OCI-LY7 (cell line): ENCODE measurements around the gene KYNU. TPM values are rescaled to one million over a fixed set of nuclear protein-coding genes. Genes with fewer than 3 reads are reported as not detected.

Source experiments
- BruUV-seq: library from RNA; stranded (reverse); fragments of 400-500 nt; replicated peaks from 2 replicates; lab custom pipeline; 2021; lab: Mats Ljungman, UMichigan
- CTCF ChIA-PET: fragments of 300-600 bp; sonication (Branson Sonifier 250); formaldehyde crosslinking; loops from one replicate; lab custom pipeline; 2022; ENCODE audit warnings: antibody characterized with exemption; ENCODE audit not compliant: unreplicated experiment; lab: Charles Lee
- POLR2A ChIA-PET: fragments of 300-600 bp; sonication (Branson Sonifier 250); formaldehyde crosslinking; loops from one replicate; lab custom pipeline; 2022; ENCODE audit warnings: antibody characterized with exemption; lab: Charles Lee
- DNase-seq: peaks from one replicate; pipeline ENCODE4 v3.0.0-alpha.2; 2015; ENCODE audit warnings: low spot score
- H2AFZ ChIP-seq: fragments of 200-600 bp; sonication (generic), shearing (Covaris generic); 2 replicates; pipeline ENCODE4 v1.6.1; 2014; ENCODE audit warnings: mild to moderate bottlenecking, antibody characterized with exemption, low read length, moderate library complexity
- H3K27ac ChIP-seq: fragments of 200-600 bp; sonication (generic); 2 replicates; pipeline ENCODE4 v1.5.1; 2014; ENCODE audit warnings: mixed run types, low read depth, mild to moderate bottlenecking, moderate library complexity, low read length, inconsistent platforms; ENCODE audit not compliant: poor library complexity, severe bottlenecking
- H3K36me3 ChIP-seq: fragments of 200-600 bp; sonication (generic); 2 replicates; pipeline ENCODE4 v1.6.1; 2014; ENCODE audit warnings: mild to moderate bottlenecking, antibody characterized with exemption, low read length, moderate library complexity, mixed read lengths; ENCODE audit not compliant: insufficient read depth
- H3K4me1 ChIP-seq: fragments of 200-600 bp; sonication (generic); 2 replicates; pipeline ENCODE4 v1.5.1; 2014; ENCODE audit warnings: mild to moderate bottlenecking, low read length; ENCODE audit not compliant: insufficient read depth, poor library complexity, severe bottlenecking
- H3K4me2 ChIP-seq: fragments of 200-600 bp; sonication (generic); 2 replicates; pipeline ENCODE4 v1.6.1; 2014; ENCODE audit warnings: mild to moderate bottlenecking, low read length
- H3K4me3 ChIP-seq: fragments of 200-600 bp; sonication (generic); 2 replicates; pipeline ENCODE4 v1.5.1; 2014; ENCODE audit warnings: mild to moderate bottlenecking, low read depth, low read length; ENCODE audit not compliant: poor library complexity, severe bottlenecking
- H3K79me2 ChIP-seq: fragments of 200-600 bp; sonication (generic); 2 replicates; pipeline ENCODE4 v1.6.1; 2016; ENCODE audit warnings: low read depth, mild to moderate bottlenecking, low read length, moderate library complexity, mixed read lengths; ENCODE audit not compliant: insufficient read depth
- H3K9me2 ChIP-seq: fragments of 200-600 bp; sonication (generic); 2 replicates; pipeline ENCODE4 v1.6.1; 2016; ENCODE audit warnings: mild to moderate bottlenecking, low read length, mixed read lengths; ENCODE audit not compliant: insufficient read depth
- H3K9me3 ChIP-seq: fragments of 200-600 bp; sonication (generic); 2 replicates; pipeline ENCODE4 v1.6.1; 2014; ENCODE audit warnings: mild to moderate bottlenecking, mixed run types, low read length, mixed read lengths
- H4K20me1 ChIP-seq: fragments of 200-600 bp; sonication (generic); 2 replicates; pipeline ENCODE4 v1.6.1; 2014; ENCODE audit warnings: mild to moderate bottlenecking, antibody characterized with exemption, low read length, moderate library complexity, mixed read lengths; ENCODE audit not compliant: insufficient read depth
- EZH2phosphoT487 ChIP-seq: fragments of 200-600 bp; sonication (generic); IDR thresholded peaks from 2 replicates; pipeline ENCODE4 v1.6.1; 2018; ENCODE audit warnings: low read depth, borderline replicate concordance, mild to moderate bottlenecking, mixed run types, antibody characterized with exemption, low read length, moderate library complexity, mixed read lengths
- intact Hi-C: fragments of 100-400 bp; cut with micrococcal nuclease; formaldehyde crosslinking; loops from one replicate; pipeline ENCODE4 v1.10.0; 2022; ENCODE audit not compliant: unreplicated experiment
- total RNA-seq, 2 experiments: library from RNA; depleted of rRNA in 1 of 2; stranded (reverse); fragments of >200 nt in 1 of 2; shearing (Covaris generic) in 1 of 2; gene quantifications; 2 replicates each; pipeline ENCODE4 v1.2.3, GENCODE V29; 2014 to 2022
- TF ChIP-seq, protein P1 (sequence below): fragments of 200-600 bp; sonication (generic); conservative IDR thresholded peaks from 2 replicates; pipeline ENCODE4 v1.5.1; 2014; ENCODE audit warnings: mild to moderate bottlenecking, antibody characterized with exemption, low read length, moderate library complexity, mixed read lengths

KYNU gene
- total RNA-seq, 2 experiments from 2014 or later: 0.27 TPM; not detected in 1

DNA sequence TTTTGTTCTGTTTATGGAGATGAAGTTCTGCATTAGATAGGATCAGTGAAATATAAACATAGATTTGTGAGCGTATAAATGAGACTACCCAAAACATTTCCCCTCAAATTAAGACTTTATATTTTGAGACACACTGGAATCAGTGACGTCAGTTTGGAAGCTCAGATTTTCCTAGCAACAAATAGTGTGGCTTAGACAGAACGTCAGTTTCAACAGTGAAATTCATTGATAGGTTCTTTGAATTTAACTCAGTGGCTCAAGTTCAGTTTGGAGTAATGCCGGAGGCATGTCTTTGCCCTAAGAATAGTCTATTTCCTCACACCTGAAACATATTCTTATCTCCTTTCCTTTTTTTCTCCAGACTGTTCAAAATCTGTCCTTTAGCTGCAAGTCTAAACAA is 138.2 kb downstream of the KYNU start:
- TF ChIP-seq EZH2phosphoT487: no peak
- TF ChIP-seq, protein P1, sequence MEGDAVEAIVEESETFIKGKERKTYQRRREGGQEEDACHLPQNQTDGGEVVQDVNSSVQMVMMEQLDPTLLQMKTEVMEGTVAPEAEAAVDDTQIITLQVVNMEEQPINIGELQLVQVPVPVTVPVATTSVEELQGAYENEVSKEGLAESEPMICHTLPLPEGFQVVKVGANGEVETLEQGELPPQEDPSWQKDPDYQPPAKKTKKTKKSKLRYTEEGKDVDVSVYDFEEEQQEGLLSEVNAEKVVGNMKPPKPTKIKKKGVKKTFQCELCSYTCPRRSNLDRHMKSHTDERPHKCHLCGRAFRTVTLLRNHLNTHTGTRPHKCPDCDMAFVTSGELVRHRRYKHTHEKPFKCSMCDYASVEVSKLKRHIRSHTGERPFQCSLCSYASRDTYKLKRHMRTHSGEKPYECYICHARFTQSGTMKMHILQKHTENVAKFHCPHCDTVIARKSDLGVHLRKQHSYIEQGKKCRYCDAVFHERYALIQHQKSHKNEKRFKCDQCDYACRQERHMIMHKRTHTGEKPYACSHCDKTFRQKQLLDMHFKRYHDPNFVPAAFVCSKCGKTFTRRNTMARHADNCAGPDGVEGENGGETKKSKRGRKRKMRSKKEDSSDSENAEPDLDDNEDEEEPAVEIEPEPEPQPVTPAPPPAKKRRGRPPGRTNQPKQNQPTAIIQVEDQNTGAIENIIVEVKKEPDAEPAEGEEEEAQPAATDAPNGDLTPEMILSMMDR: no peak
- CTCF ChIA-PET: no interaction called here
- H3K4me1 ChIP-seq: no peaks in the 10 kb centered on the region
- H2AFZ ChIP-seq: no peak overlapping the region
- no peaks in the 10 kb centered on the region for H3K9me2 ChIP-seq
- H3K79me2 ChIP-seq: no peaks in the 10 kb centered on the region
- H4K20me1 ChIP-seq: no peaks in the 10 kb centered on the region
- POLR2A ChIA-PET: no interaction called here
- H3K36me3 ChIP-seq: no peaks in the 10 kb centered on the region
- no peak for DNase-seq
- no TSS peak for BruUV-seq
- intact Hi-C loops: no loop called here
- H3K27ac ChIP-seq: no peak overlapping the region
- H3K4me2 ChIP-seq: no peak overlapping the region
- no peaks in the 10 kb centered on the region for H3K9me3 ChIP-seq
- no peak overlapping the region for H3K4me3 ChIP-seq

DNA sequence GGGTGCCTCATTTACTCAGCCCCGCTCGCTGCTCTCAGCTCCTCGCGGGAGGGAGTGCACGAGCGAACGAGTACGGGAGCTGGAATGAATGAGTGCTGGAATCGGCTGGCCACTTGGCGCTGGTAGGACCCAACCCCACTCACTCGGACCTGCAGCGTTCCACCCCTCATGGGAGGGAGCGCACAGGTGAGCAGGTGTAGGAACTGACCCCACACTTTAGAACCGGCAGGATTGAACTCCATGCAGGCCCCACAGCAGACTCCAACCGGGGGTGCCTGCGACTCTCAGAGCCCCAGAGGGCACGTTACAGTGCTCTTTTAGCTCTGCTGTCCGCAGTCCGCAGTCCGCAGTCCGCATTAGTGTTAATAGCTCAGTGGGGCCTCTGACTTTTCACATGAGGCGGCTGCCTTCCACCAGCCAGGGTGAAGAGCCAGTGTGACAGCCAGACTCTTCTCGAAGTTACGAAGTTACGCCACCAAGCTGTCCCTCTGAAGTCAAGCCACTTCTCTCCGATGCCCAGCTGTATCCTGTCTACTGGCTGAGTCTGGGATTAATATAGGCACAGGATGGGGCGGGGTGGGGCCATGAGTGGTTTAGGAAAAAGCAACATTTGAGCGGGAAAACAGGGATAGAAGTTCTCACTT is 149.1 kb downstream of the KYNU start:
- Histone ChIP-seq H3K4me3 (no peak overlapping the region), H3K36me3 (no peaks in the 10 kb centered on the region), H4K20me1 (no peaks in the 10 kb centered on the region), H3K9me3 (no peaks in the 10 kb centered on the region), H3K79me2 (no peaks in the 10 kb centered on the region), H3K4me1 (no peaks in the 10 kb centered on the region), H3K9me2 (no peaks in the 10 kb centered on the region), H3K27ac (no peak overlapping the region), H2AFZ (no peak overlapping the region), H3K4me2 (no peak overlapping the region)
- TF ChIP-seq, protein P1: no peak
- no peak for TF ChIP-seq EZH2phosphoT487
- intact Hi-C loops: no loop called here
- POLR2A ChIA-PET: no interaction called here
- BruUV-seq: no TSS peak
- DNase-seq: no peak
- CTCF ChIA-PET: no interaction called here

GRCh38 chr2:143029141-143029540 is 151.7 kb downstream of the KYNU start:
- no peaks in the 10 kb centered on the region for H4K20me1 ChIP-seq
- ChIA-PET POLR2A (interaction anchor here (0.5 kb wide), 1 partner anchor 524 kb away, joined by 3 read pairs; no protein-coding TSS in a partner anchor), CTCF (no interaction called here)
- H3K4me3 ChIP-seq: no peak overlapping the region
- no peaks in the 10 kb centered on the region for H3K9me2 ChIP-seq
- no peak overlapping the region for H3K27ac ChIP-seq
- intact Hi-C loops: no loop called here
- no peaks in the 10 kb centered on the region for H3K36me3 ChIP-seq
- BruUV-seq: no TSS peak
- no peaks in the 10 kb centered on the region for H3K79me2 ChIP-seq
- H3K9me3 ChIP-seq: no peaks in the 10 kb centered on the region
- no peaks in the 10 kb centered on the region for H3K4me1 ChIP-seq
- no peak overlapping the region for H2AFZ ChIP-seq
- no peak for TF ChIP-seq EZH2phosphoT487
- TF ChIP-seq, protein P1: no peak
- H3K4me2 ChIP-seq: no peak overlapping the region
- no peak for DNase-seq
